GM21717 (cell line): ENCODE measurements around the gene IGFLR1.
A peak's percentile ranks its signal among the peaks of the same experiment; 100 is the strongest.

Experiments
- ATAC-seq: cut with Tn5 transposase; IDR thresholded peaks from one replicate; pipeline ENCODE4 v1.9.1; 2021; ENCODE audit warnings: mild to moderate bottlenecking, moderate library complexity; ENCODE audit not compliant: unreplicated experiment

Gene IGFLR1

DNA sequence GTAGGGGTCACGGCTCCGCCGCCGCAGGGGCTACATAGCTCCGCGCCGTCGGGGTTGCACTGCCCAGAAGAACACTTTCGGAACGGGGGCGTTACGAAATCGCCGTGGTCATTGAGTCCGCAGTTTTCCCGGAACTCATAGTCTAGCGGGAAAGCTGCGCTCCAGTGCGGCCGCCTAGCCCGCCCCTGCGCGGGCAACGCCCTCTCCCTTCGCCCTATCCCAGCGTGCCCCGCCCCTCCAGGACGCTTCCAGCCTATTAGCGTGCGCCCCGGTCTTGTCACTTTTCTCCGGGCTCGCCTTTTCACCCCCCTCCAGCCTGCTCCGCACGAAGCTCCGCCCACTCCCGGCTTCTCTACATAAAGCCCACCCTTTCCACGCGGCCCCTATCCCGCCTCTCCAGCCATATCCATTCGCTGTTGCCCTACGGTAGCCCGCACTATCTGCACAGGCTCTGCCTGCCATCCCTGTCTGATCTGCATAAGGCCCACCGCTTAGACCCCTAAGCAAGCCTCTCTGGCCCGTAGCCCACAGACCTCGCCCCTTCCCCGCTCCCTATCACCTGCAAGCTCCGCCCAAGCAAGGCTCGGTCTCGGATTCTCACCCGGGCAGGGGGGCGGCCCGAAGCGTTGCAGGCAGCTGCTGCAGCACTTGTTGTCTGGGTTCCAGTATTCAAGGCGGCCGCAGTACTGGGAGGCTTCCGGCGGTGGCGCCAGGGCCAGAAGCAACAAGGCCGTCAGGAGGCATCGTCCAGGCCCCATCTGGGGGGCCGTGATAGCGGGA lies 1.6 kb downstream of the IGFLR1 start:
- ATAC-seq, result peak; percentile 52

GRCh38 chr19:35740108-35740422 lies 2.2 kb downstream of the IGFLR1 start:
- ATAC-seq, result peak; percentile 17

GRCh38 chr19:35739275-35740107 lies 2.8 kb downstream of the IGFLR1 start:
- ATAC-seq, result no peak

DNA sequence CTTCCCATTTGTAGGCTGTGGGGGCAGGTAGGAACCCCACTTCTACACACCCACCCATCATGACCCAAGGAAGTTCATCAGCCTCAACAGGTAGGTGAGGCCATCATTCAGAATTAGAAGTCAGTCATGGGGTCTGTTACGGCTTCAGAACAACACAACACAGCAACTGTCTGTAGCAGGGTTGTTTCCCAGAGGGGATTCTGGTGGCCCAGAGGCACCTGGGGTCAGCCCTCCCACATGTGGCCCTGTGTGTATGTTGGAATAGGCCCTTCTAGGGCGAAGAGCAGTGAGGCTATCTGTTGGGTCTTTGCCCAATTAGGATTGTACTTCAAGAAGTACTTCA lies 3.4 kb downstream of the IGFLR1 start:
- ATAC-seq, result no peak

- no peak for ATAC-seq
These were observed 4.0 kb downstream of the IGFLR1 start for GRCh38 chr19:35738021-35738886.

GRCh38 chr19:35736913-35737886 lies 5.1 kb downstream of the IGFLR1 start:
- no peak for ATAC-seq

DNA sequence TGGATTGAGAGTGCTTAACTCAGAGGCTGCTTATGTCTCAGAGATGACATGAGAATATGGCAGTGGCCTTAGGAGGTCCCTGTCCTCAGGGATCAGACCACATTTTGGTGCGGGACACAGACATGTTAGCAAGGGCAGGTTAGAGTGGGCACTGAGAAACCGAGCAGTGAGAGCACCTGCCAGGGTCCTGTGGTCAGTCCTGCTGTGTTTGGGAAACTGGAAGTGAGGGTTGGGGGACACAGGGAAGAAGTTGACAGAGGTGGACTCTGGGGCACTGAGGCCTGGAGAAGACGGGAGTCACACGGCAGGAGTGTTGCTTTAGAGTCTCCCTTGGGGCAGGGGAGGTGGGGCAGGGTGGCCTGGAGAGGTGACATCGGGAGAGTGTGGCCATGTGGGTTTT lies 7.4 kb downstream of the IGFLR1 start:
- no peak for ATAC-seq

GRCh38 chr19:35734273-35734672 lies 8.0 kb downstream of the IGFLR1 start:
- ATAC-seq, result no peak

DNA sequence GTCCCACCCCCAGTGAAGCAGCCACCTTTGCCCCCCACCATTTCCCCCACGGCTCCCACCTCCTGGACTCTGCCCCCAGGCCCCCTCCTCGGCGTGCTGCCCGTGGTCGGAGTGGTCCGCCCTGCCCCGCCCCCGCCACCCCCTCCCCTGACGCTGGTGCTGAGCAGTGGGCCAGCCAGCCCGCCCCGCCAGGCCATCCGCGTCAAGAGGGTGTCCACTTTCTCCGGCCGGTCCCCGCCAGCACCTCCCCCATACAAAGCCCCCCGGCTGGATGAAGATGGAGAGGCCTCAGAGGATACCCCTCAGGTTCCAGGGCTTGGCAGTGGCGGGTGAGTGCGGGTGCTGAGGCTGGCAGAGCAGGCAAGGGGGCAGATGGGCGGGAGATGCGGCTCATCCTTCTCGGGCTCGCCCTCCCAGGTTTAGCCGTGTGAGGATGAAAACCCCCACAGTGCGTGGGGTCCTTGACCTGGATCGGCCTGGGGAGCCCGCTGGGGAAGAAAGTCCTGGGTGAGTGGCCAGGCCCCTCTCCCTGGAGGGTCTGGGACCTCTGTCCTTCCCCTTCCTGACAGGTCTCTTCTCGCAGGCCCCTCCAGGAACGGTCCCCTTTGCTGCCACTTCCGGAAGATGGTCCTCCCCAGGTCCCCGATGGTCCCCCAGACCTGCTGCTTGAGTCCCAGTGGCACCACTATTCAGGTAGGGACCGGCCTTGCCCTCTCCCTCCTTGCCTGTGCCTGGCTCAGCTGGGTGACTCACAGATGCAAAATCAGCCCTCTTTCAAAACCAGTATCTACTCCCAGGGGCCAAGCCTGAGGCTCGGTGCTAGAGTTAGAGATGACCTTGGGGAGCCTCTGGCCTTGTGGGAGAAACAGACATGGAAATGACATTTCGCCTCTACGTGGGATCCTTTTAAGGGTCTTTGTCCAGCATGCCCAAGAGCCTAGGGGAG lies 8.8 kb downstream of the IGFLR1 start:
- ATAC-seq, result no peak

DNA sequence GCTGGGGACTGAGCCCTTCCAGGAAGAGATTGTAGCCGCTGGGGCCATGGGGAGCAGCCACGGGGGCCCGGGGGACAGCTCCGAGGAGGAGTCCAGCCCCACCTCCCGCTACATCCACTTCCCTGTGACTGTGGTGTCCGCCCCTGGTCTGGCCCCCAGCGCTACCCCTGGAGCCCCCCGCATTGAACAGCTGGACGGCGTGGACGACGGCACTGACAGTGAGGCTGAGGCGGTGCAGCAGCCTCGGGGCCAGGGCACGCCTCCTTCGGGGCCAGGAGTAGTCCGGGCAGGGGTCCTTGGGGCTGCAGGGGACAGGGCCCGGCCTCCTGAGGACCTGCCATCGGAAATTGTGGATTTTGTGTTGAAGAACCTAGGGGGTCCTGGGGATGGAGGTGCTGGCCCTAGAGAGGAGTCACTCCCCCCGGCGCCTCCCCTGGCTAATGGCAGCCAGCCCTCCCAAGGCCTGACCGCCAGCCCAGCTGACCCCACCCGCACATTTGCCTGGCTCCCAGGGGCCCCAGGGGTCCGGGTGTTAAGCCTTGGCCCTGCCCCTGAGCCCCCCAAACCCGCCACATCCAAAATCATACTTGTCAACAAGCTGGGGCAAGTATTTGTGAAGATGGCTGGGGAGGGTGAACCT lies 9.6 kb downstream of the IGFLR1 start:
- no peak for ATAC-seq

- no peak for ATAC-seq
These were observed 10.4 kb downstream of the IGFLR1 start for GRCh38 chr19:35731779-35732405.

- ATAC-seq, result no peak
These were observed 10.9 kb downstream of the IGFLR1 start for GRCh38 chr19:35731353-35731752.

GRCh38 chr19:35730326-35730725 lies 11.9 kb downstream of the IGFLR1 start:
- no peak for ATAC-seq

- ATAC-seq, result no peak
These were observed 12.5 kb downstream of the IGFLR1 start for GRCh38 chr19:35729763-35730162.

GRCh38 chr19:35729021-35729420 lies 13.2 kb downstream of the IGFLR1 start:
- no peak for ATAC-seq

GRCh38 chr19:35727956-35728706 lies 14.1 kb downstream of the IGFLR1 start:
- no peak for ATAC-seq
